Activated T-helper 2 cell treated with anti-CD3 and anti-CD28 coated beads, Interferon-gamma antibody, Interleukin-2, Interleukin-4, amounts not matched to agents 10 μg/mL and 5 μg/mL and 100 μg/mL, durations not matched to agents 14 hours and 24 hours and 36 hours (primary cell): ENCODE measurements around the gene DCN. TPM values are rescaled to one million over a fixed set of nuclear protein-coding genes. Genes with fewer than 3 reads are reported as not detected.

Experiments
- DNase-seq: peaks from one replicate; pipeline ENCODE4 v3.0.0; 2021; ENCODE audit warnings: low spot score
- H3K27ac Mint-ChIP-seq: one replicate; pipeline ENCODE4 v1.8.0; 2021; ENCODE audit warnings: mixed read lengths
- H3K27me3 Mint-ChIP-seq: one replicate; pipeline ENCODE4 v1.8.0; 2021; ENCODE audit warnings: low read depth, mixed read lengths
- H3K36me3 Mint-ChIP-seq: one replicate; pipeline ENCODE4 v1.8.0; 2021; ENCODE audit warnings: low read depth, mixed read lengths
- H3K4me1 Mint-ChIP-seq: one replicate; pipeline ENCODE4 v1.8.0; 2021; ENCODE audit warnings: low read depth, mixed read lengths
- H3K4me3 Mint-ChIP-seq: one replicate; pipeline ENCODE4 v1.8.0; 2021; ENCODE audit warnings: low read depth, mild to moderate bottlenecking, moderate library complexity, mixed read lengths
- H3K9me3 Mint-ChIP-seq: one replicate; pipeline ENCODE4 v1.8.0; 2021; ENCODE audit warnings: mixed read lengths
- intact Hi-C: fragments of 100-400 bp; cut with micrococcal nuclease; formaldehyde crosslinking; loops from one replicate; pipeline ENCODE4 v1.15.1; 2023
- total RNA-seq: library from RNA; stranded (reverse); gene quantifications from 2 replicates; pipeline ENCODE4 v1.2.3, GENCODE V29; 2022

DCN gene
- total RNA-seq, 1 donor from 2014 or later, result not detected

DNA sequence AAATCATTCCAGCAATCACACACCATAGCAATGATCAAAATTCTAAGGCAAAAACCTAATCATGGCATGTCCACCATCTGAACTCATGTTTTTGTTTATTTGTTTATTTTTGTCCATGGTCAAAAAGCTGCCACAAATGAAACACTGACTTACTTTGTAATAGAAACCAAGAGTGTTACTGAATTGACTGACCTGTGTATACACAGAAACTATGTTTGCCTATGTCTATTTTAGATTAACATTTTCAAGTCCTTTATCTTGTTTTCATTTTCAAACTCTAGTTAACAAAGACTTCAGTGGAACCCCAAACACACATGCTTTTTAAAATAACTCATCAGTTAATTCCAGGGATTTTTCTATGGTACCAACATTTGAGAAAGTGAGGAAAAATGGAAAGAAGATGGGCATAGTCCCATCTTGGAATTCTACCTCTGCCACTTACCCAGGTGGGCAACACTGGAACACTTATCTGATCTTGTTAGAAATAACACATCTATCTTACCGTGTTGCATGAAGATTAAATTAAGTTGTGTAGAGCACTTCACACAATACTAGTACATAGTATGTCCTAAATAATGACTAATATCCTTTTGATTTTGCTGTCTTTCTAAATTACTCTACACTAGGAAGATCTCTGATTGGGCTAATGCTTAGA, 77.7 kb downstream of the DCN start:
- Mint-ChIP-seq H3K27ac (no peak overlapping the region), H3K4me1 (no peaks in the 10 kb centered on the region), H3K27me3 (no peaks in the 10 kb centered on the region), H3K9me3 (no peaks in the 10 kb centered on the region), H3K4me3 (no peak overlapping the region), H3K36me3 (no peaks in the 10 kb centered on the region)
- intact Hi-C loops, result no loop called here
- no peak for DNase-seq

DNA sequence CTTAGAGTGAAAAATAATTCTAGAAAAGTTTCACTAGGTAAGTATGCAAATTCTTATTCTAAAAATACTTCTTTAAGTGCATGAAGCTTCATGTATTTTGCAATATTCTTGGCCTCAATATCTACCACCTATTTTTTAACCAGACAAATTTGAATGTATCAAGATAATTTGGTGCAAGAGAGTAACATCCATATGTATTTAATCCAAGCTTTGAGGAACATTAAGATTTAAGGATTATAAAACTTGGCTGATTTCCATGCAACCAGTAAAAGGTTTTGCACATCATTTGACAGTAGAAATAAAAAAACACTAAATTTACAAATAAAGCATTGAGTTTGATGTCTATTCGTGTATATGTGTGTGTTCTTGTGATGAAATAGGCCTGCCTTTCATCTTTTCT, 79.0 kb downstream of the DCN start:
- no peak for DNase-seq
- Mint-ChIP-seq H3K9me3 (no peaks in the 10 kb centered on the region), H3K36me3 (no peaks in the 10 kb centered on the region), H3K27me3 (no peaks in the 10 kb centered on the region), H3K4me3 (no peak overlapping the region), H3K4me1 (no peaks in the 10 kb centered on the region), H3K27ac (no peak overlapping the region)
- intact Hi-C loops, result no loop called here

GRCh38 chr12:91103101-91103500, 79.5 kb downstream of the DCN start:
- H3K27ac Mint-ChIP-seq, result no peak overlapping the region
- intact Hi-C loops, result no loop called here
- no peaks in the 10 kb centered on the region for H3K9me3 Mint-ChIP-seq
- H3K4me3 Mint-ChIP-seq, result no peak overlapping the region
- no peak for DNase-seq
- no peaks in the 10 kb centered on the region for H3K4me1 Mint-ChIP-seq
- H3K36me3 Mint-ChIP-seq, result no peaks in the 10 kb centered on the region
- no peaks in the 10 kb centered on the region for H3K27me3 Mint-ChIP-seq

DNA sequence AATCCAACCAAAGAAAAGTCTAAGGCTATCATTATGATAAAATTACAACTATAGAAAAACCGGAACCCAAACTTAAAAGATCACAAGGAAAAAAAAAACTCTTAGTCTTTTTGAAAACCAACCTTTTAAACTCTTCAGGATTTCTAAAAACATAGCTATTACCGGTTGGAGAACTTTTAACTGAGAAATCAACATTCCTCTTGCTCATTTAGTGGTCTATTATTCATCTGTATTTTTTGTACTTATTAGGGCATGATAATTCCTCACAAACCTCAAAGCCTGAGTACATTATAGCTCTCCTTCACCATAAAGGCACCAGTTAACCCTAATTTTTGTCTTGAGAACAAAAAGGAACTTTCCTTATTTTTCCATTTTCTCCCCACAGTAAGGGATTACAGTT, 81.7 kb downstream of the DCN start:
- H3K4me3 Mint-ChIP-seq, result no peak overlapping the region
- H3K27me3 Mint-ChIP-seq, result no peaks in the 10 kb centered on the region
- intact Hi-C loops, result no loop called here
- no peaks in the 10 kb centered on the region for H3K4me1 Mint-ChIP-seq
- H3K36me3 Mint-ChIP-seq, result no peaks in the 10 kb centered on the region
- no peak overlapping the region for H3K27ac Mint-ChIP-seq
- H3K9me3 Mint-ChIP-seq, result no peaks in the 10 kb centered on the region
- no peak for DNase-seq

- DNase-seq, result no peak
- intact Hi-C loops, result no loop called here
- H3K27me3 Mint-ChIP-seq, result no peaks in the 10 kb centered on the region
- no peak overlapping the region for H3K27ac Mint-ChIP-seq
- H3K4me3 Mint-ChIP-seq, result no peak overlapping the region
- H3K36me3 Mint-ChIP-seq, result no peaks in the 10 kb centered on the region
- H3K9me3 Mint-ChIP-seq, result no peaks in the 10 kb centered on the region
- no peaks in the 10 kb centered on the region for H3K4me1 Mint-ChIP-seq
Observed at GRCh38 chr12:91099836-91100235, 82.8 kb downstream of the DCN start.

GRCh38 chr12:91099341-91099740, 83.3 kb downstream of the DCN start:
- Mint-ChIP-seq H3K9me3 (no peaks in the 10 kb centered on the region), H3K36me3 (no peaks in the 10 kb centered on the region), H3K27me3 (no peaks in the 10 kb centered on the region), H3K4me1 (no peaks in the 10 kb centered on the region), H3K4me3 (no peak overlapping the region), H3K27ac (no peak overlapping the region)
- intact Hi-C loops, result no loop called here
- no peak for DNase-seq

DNA sequence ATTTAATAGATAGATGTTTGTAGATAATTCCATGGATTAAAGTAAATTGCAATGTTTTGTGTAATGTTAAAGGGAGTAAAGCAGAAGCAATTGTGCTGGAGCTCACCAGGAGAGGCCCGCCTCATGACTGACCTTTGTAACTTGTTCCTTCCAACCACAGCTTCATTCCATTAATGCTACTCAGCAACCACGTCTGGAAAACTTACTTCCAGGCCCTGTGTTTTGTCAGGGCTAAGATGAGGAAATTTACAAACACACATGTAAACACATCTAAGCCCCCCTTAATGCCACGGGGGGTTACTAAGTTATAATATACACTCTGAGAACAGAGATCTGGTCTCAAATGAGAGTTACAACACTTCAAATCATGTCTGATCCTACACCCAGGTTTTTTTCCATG, 83.7 kb downstream of the DCN start:
- no peaks in the 10 kb centered on the region for H3K27me3 Mint-ChIP-seq
- DNase-seq, result no peak

DNA sequence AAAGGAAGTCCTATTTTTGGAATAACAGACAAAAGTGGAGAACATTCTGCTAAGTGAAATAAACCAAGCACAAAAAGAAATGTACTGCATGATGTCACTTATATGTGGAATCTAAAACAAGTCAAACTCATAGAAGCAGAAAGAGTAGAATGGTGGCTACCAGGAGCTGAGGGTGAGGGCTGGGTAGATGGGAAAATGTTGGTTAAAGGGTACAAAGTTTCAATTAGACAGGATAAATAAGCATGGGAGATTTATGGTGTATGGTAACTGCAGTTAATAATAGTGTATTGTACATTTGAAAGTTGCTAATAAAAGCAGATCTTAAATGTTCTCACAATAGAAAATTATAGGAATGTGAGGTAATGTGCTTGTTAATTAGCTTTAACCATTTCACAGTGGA, 84.2 kb downstream of the DCN start:
- H3K27me3 Mint-ChIP-seq, result no peaks in the 10 kb centered on the region
- no peaks in the 10 kb centered on the region for H3K9me3 Mint-ChIP-seq
- intact Hi-C loops, result no loop called here
- no peaks in the 10 kb centered on the region for H3K36me3 Mint-ChIP-seq
- H3K4me3 Mint-ChIP-seq, result no peak overlapping the region
- H3K4me1 Mint-ChIP-seq, result no peaks in the 10 kb centered on the region
- DNase-seq, result no peak
- no peak overlapping the region for H3K27ac Mint-ChIP-seq

More for the DNA sequence above, 83.7 kb downstream of the DCN start:
- intact Hi-C loops, result no loop called here
- H3K4me1 Mint-ChIP-seq, result no peaks in the 10 kb centered on the region
- H3K9me3 Mint-ChIP-seq, result no peaks in the 10 kb centered on the region
- no peaks in the 10 kb centered on the region for H3K36me3 Mint-ChIP-seq
- no peak overlapping the region for H3K4me3 Mint-ChIP-seq
- H3K27ac Mint-ChIP-seq, result no peak overlapping the region

- Mint-ChIP-seq H3K9me3 (peaks cover 7% of the 10 kb centered on the region), H3K27ac (no peak overlapping the region), H3K36me3 (no peaks in the 10 kb centered on the region), H3K4me1 (peaks cover 2% of the 10 kb centered on the region), H3K4me3 (no peak overlapping the region), H3K27me3 (no peaks in the 10 kb centered on the region)
- no peak for DNase-seq
- intact Hi-C loops, result no loop called here
Observed at GRCh38 chr12:91094957-91095356, 87.7 kb downstream of the DCN start.

DNA sequence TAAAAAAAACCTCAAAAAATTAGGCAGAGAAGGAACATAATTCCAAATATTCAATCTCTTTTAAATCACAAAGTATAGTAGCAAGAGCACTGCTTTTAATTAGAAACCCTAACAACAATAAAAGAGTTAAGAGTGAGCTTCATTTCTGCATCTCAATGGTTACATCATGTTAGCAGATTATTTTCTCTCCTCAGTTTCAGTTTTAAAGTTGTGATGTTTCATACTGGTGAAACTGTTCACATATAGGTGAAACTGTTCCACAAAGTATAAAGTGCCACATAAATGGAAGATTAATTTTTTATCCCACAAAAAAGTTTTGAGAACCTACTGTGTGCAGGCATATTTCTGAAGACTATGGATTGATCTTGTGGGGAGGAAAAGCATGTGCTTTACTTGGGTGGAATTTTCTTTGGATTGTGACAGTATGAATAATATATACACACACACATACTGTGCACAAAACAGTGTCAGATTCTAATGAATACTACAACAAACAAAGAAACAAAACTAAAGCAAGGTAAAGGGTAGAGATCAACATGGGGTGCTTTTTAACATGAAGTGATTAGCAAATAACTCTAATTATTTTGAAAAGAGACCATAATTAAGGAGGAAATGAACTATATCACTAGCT, 88.5 kb downstream of the DCN start:
- intact Hi-C loops, result no loop called here
- Mint-ChIP-seq H3K36me3 (no peaks in the 10 kb centered on the region), H3K4me3 (no peak overlapping the region), H3K27me3 (no peaks in the 10 kb centered on the region), H3K27ac (no peak overlapping the region), H3K4me1 (peaks cover 2% of the 10 kb centered on the region), H3K9me3 (peaks cover 15% of the 10 kb centered on the region)
- no peak for DNase-seq

DNA sequence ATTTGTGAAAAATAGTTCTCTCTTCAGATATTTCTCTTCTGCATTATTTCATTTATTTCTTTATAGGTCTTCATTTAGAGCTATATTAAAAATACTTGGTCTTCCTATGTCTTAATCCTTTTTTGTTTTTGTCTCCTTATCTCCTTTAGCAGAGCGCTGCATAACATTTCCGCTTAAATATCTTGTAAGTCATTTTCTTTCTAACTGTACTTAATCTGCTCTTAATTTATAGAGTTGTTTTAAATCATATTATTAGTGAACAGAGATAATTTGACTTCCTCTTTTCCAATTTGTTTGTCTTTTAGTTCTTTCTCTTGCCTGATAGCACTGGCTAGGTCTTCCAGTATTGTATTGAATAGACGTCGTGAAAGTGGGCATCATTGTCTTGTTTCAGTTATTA, 89.3 kb downstream of the DCN start:
- H3K9me3 Mint-ChIP-seq, result peaks cover 20% of the 10 kb centered on the region
- H3K36me3 Mint-ChIP-seq, result no peaks in the 10 kb centered on the region
- intact Hi-C loops, result no loop called here
- H3K4me1 Mint-ChIP-seq, result peaks cover 2% of the 10 kb centered on the region
- H3K4me3 Mint-ChIP-seq, result no peak overlapping the region
- no peaks in the 10 kb centered on the region for H3K27me3 Mint-ChIP-seq
- no peak overlapping the region for H3K27ac Mint-ChIP-seq
- DNase-seq, result no peak

GRCh38 chr12:91091916-91092715, 90.5 kb downstream of the DCN start:
- no peak for DNase-seq
- Mint-ChIP-seq H3K9me3 (peaks cover 20% of the 10 kb centered on the region), H3K27me3 (no peaks in the 10 kb centered on the region), H3K36me3 (no peaks in the 10 kb centered on the region), H3K27ac (no peak overlapping the region), H3K4me3 (no peak overlapping the region), H3K4me1 (peaks cover 2% of the 10 kb centered on the region)
- intact Hi-C loops, result no loop called here
